ENCODE measurements around the gene LRRC61. TPM values are rescaled to one million over a fixed set of nuclear protein-coding genes. Genes with fewer than 3 reads are reported as not detected.
A peak's percentile ranks its signal among the peaks of the same experiment; 100 is the strongest.

LRRC61 gene
- total and polyA plus RNA-seq, 2 of the 13 experiments (the other 11 are each of a cell fraction or from before 2014, with no cell fraction given): 33.0 to 34.8 TPM

DNA sequence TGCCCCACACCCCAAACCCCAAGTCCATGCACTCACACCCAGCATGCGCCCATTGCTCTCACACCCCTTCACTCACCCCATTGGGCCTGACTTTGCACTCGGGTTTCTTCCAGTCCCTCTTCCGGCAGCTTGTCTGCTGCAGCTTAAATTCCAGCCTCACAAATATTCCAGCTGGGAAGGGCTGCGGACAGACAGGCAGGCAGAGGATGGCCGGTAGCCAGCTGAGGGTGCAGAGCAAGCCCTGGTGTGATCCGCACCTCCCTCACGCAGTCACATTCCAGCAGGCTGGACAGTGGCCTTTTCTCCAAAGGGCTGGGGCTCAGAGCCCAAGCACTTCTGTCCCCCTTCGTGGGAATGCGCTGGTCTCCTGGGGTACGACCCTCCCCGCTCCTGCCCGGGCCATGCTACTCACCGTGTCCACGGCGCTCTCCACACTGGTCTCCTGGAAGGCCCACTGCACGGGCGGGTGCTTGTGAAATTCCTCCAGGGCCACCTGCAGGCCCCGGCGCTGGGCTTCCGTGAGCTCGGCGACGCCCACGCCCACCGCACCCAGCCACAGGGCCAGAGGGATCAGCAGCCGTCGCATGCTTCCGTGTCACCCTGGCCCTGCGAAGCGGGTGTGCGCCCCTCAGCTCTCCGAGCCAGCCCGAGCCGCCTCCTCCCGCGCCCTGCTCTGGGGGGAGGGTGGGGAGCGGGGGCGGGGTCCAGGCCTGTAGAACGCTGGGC lies 17.0 kb downstream of the LRRC61 start (continued):
- TF ChIP-seq MXD3 (CRISPR knock-in tag; IDR thresholded peaks at IDR 0.05) (peak; percentile 57), REL (CRISPR knock-in tag; conservative IDR thresholded peaks at IDR 0.05) (0 out of 2 replicates have a peak, but pooled peaks have one; percentile 36), MXD4 (CRISPR knock-in tag; IDR thresholded peaks at IDR 0.05) (no peak), RBFOX2 (IDR thresholded peaks at IDR 0.05; ENCODE audit: low read depth, low read length) (peak; percentile 73), HINFP (CRISPR knock-in tag; IDR thresholded peaks at IDR 0.05; ENCODE audit: low read depth) (peak; percentile 46; the same call in 1 of the 2 replicates), ZNF230 (CRISPR knock-in tag; IDR thresholded peaks at IDR 0.05) (no peak), GATA4 (IDR thresholded peaks at IDR 0.05; ENCODE audit: borderline replicate concordance, low read depth) (no peak), EP300 (IDR thresholded peaks at IDR 0.05; ENCODE audit: low read depth in 2 of 2, low read length in 2 of 2) (no peak), EP300 (CRISPR knock-in tag; IDR thresholded peaks at IDR 0.05; ENCODE audit: borderline replicate concordance) (no peak), ZNF558 (CRISPR knock-in tag; IDR thresholded peaks at IDR 0.05; ENCODE audit: borderline replicate concordance) (no peak), KLF6 (CRISPR knock-in tag; IDR thresholded peaks at IDR 0.05) (peak; percentile 29; the same call in 1 of the 2 replicates), ZFP36L2 (CRISPR knock-in tag; IDR thresholded peaks at IDR 0.05) (no peak), ZNF773 (CRISPR knock-in tag; IDR thresholded peaks at IDR 0.05; ENCODE audit: borderline replicate concordance) (no peak), ERF (CRISPR knock-in tag; IDR thresholded peaks at IDR 0.05) (no peak), ZNF10 (CRISPR knock-in tag; IDR thresholded peaks at IDR 0.05; ENCODE audit: borderline replicate concordance, low read depth) (no peak), NR2C2 (CRISPR knock-in tag; IDR thresholded peaks at IDR 0.05; ENCODE audit: borderline replicate concordance) (0 out of 2 replicates have a peak, but pooled peaks have one; percentile 8)
- TF ChIP-seq, protein P1, sequence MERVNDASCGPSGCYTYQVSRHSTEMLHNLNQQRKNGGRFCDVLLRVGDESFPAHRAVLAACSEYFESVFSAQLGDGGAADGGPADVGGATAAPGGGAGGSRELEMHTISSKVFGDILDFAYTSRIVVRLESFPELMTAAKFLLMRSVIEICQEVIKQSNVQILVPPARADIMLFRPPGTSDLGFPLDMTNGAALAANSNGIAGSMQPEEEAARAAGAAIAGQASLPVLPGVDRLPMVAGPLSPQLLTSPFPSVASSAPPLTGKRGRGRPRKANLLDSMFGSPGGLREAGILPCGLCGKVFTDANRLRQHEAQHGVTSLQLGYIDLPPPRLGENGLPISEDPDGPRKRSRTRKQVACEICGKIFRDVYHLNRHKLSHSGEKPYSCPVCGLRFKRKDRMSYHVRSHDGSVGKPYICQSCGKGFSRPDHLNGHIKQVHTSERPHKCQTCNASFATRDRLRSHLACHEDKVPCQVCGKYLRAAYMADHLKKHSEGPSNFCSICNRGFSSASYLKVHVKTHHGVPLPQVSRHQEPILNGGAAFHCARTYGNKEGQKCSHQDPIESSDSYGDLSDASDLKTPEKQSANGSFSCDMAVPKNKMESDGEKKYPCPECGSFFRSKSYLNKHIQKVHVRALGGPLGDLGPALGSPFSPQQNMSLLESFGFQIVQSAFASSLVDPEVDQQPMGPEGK (CRISPR knock-in tag; IDR thresholded peaks at IDR 0.05): peak; percentile 40; the same call in 1 of the 2 replicates

Measured in HepG2 (cell line).